Mesenchymal stem cell (in vitro differentiated cells and primary cell): ENCODE data around the gene CDHR2.

Source experiments
- DNase-seq: peaks from one replicate; pipeline ENCODE4 v3.0.0-alpha.2; 2013
- H2AFZ ChIP-seq: one replicate; pipeline ENCODE4 v1.6.1; 2013; ENCODE audit warnings: low read depth, mild to moderate bottlenecking, control low read depth, inconsistent platforms, low read length, moderate library complexity
- H2AK5ac ChIP-seq: 2 replicates; pipeline ENCODE4 v1.6.1; 2013; ENCODE audit warnings: low read length, moderate library complexity, mild to moderate bottlenecking, inconsistent platforms; ENCODE audit not compliant: severe bottlenecking
- H2BK120ac ChIP-seq: one replicate; pipeline ENCODE4 v1.6.1; 2013; ENCODE audit warnings: low read depth, mild to moderate bottlenecking, inconsistent platforms, low read length, moderate library complexity
- H2BK12ac ChIP-seq, 2 experiments: one replicate each; pipeline ENCODE4 v1.6.1; 2013; ENCODE audit warnings: inconsistent platforms in 2 of 2, low read length in 2 of 2, mild to moderate bottlenecking in 2 of 2, moderate library complexity in 2 of 2, control low read depth in 1 of 2
- H2BK15ac ChIP-seq: one replicate; pipeline ENCODE4 v1.6.1; 2013; ENCODE audit warnings: mild to moderate bottlenecking, low read depth, inconsistent platforms; ENCODE audit not compliant: poor library complexity, severe bottlenecking
- H2BK5ac ChIP-seq: 2 replicates; pipeline ENCODE4 v1.6.1; 2013; ENCODE audit warnings: low read depth, mild to moderate bottlenecking, low read length, control low read depth, inconsistent platforms; ENCODE audit not compliant: poor library complexity, severe bottlenecking
- H3K14ac ChIP-seq, 2 experiments: one replicate each; pipeline ENCODE4 v1.6.1; 2013; ENCODE audit warnings: inconsistent platforms in 2 of 2, low read length in 2 of 2, control low read depth in 1 of 2, mild to moderate bottlenecking in 1 of 2, moderate library complexity in 1 of 2
- H3K18ac ChIP-seq, 2 experiments: one replicate each; pipeline ENCODE4 v1.6.1; 2013; ENCODE audit warnings: inconsistent platforms in 2 of 2, low read length in 2 of 2, control low read depth in 1 of 2, low read depth in 1 of 2, mild to moderate bottlenecking in 1 of 2
- H3K23ac ChIP-seq, 2 experiments: one replicate each; pipeline ENCODE4 v1.6.1; 2013; ENCODE audit warnings: inconsistent platforms in 2 of 2, low read length in 2 of 2, mild to moderate bottlenecking in 2 of 2, moderate library complexity in 2 of 2, control low read depth in 1 of 2
- H3K27ac ChIP-seq: 2 replicates; pipeline ENCODE4 v1.5.1; 2013; ENCODE audit warnings: mild to moderate bottlenecking, moderate library complexity, low read length, control low read depth, inconsistent platforms; ENCODE audit not compliant: poor library complexity, severe bottlenecking
- H3K27me3 ChIP-seq, 2 experiments: 2 replicates each; pipeline versions ENCODE4 v1.6.1 to v1.7.0; 2013; ENCODE audit warnings: low read length in 2 of 2, mild to moderate bottlenecking in 2 of 2, moderate library complexity in 2 of 2, control low read depth in 1 of 2, inconsistent platforms in 1 of 2; ENCODE audit not compliant: control insufficient read depth in 1 of 2, insufficient read depth in 1 of 2
- H3K36me3 ChIP-seq, 2 experiments: 2 replicates each; pipeline versions ENCODE4 v1.6.1 to v1.7.0; 2013; ENCODE audit warnings: low read length in 2 of 2, control low read depth in 1 of 2, inconsistent platforms in 1 of 2, low read depth in 1 of 2, mild to moderate bottlenecking in 1 of 2; ENCODE audit not compliant: insufficient read depth in 2 of 2, control insufficient read depth in 1 of 2
- H3K4ac ChIP-seq, 2 experiments: one replicate each; pipeline ENCODE4 v1.6.1; 2013; ENCODE audit warnings: inconsistent platforms in 2 of 2, low read length in 2 of 2, mild to moderate bottlenecking in 2 of 2, moderate library complexity in 2 of 2, control low read depth in 1 of 2, low read depth in 1 of 2
- H3K4me1 ChIP-seq: 2 replicates; pipeline ENCODE4 v1.6.1; 2013; ENCODE audit warnings: low read depth, low read length, control low read depth; ENCODE audit not compliant: control insufficient read depth, insufficient read depth
- H3K4me2 ChIP-seq: 2 replicates; pipeline ENCODE4 v1.6.1; 2013; ENCODE audit warnings: low read length, mild to moderate bottlenecking, inconsistent platforms; ENCODE audit not compliant: poor library complexity, severe bottlenecking
- H3K4me3 ChIP-seq, 2 experiments: 2 replicates each; pipeline versions ENCODE4 v1.5.1 to v1.7.0; 2013; ENCODE audit warnings: low read length in 2 of 2, mild to moderate bottlenecking in 2 of 2, control low read depth in 1 of 2, low read depth in 1 of 2; ENCODE audit not compliant: insufficient read depth in 1 of 2
- H3K79me1 ChIP-seq: replicated peaks from 2 replicates; pipeline ENCODE4 v1.6.1; 2013; ENCODE audit warnings: mild to moderate bottlenecking, control low read depth, low read length, inconsistent platforms; ENCODE audit not compliant: poor library complexity, severe bottlenecking
- H3K9ac ChIP-seq: 2 replicates; pipeline ENCODE4 v1.7.0; 2013; ENCODE audit warnings: mild to moderate bottlenecking, low read length, moderate library complexity
- H3K9me3 ChIP-seq: 2 replicates; pipeline ENCODE4 v1.7.0; 2013; ENCODE audit warnings: mild to moderate bottlenecking, low read length; ENCODE audit not compliant: control insufficient read depth
- H4K8ac ChIP-seq: one replicate; pipeline ENCODE4 v1.6.1; 2013; ENCODE audit warnings: inconsistent platforms, mild to moderate bottlenecking, low read length, moderate library complexity
- H4K91ac ChIP-seq: one replicate; pipeline ENCODE4 v1.6.1; 2013; ENCODE audit warnings: mild to moderate bottlenecking, low read length, inconsistent platforms
- WGBS: methylation state at CpG from one replicate; pipeline ENCODE4 v1.1.7; 2013; ENCODE audit warnings: mixed read lengths; 5-methylcytosine and 5-hydroxymethylcytosine counted together

The CDHR2 gene

DNA sequence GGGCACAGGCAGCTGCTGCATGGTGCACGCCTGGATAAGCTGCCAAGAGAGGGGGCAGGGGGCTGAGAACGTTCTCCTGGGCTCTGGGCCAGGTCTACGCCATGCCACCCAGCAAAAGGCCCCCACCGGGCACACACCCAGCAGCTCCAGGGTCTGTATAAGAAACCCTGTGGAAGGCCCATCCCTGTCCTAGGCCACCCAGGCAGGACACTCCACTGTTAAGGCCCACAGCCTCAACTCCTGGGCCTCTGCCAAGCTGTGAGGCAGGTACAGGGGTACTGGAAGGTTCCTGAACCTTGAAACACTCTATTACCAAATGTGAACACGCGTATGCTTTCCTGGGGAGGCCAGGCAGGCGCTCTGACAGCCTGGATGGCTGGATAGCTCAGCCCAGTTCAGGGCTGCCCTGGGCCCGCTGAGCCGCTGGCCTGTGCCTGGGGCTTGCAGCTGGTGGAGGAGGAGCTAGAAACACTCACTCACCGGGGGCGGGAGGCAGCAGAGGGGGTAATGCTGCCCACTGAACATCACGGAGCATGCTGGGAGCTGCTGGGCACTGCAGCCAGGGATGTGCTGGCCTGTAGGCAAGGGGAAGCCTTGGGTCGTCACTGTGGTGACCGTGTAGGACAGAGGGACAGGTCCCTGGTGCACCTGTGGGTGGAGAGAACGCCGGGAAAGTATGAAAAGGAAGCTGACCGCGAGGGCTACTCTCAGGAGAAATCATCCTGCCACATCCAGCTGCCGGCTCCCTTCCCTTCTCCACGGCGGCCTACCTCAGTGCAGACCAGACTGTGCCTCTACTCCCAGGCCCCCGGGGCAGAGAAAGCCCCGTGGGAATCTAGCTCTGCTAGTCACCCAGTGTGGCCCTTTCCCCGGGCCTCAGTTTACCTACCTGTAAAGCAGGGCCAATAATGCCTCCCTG lies 17.9 kb upstream of the CDHR2 start:
- Histone ChIP-seq H2BK120ac (no peak overlapping the region), H3K4me2 (no peak overlapping the region), H3K4me3 (no peak overlapping the region), H3K4ac (no peak overlapping the region), H3K4me1 (peaks cover 50% of the 10 kb centered on the region), H3K9ac (no peak overlapping the region), H2AK5ac (no peak overlapping the region), H3K27me3 (no peaks in the 10 kb centered on the region), H2BK12ac (no peak overlapping the region), H2BK5ac (no peak overlapping the region), H3K79me1 (peaks cover 34% of the 10 kb centered on the region), H4K91ac (peak overlapping the region; percentile 21), H3K23ac (no peak overlapping the region), H3K14ac (no peak overlapping the region), H3K36me3 (peaks cover 44 to 72% of the 10 kb centered on the region in 2 experiments), H3K18ac (no peak overlapping the region), H4K8ac (no peak overlapping the region), H3K9me3 (no peaks in the 10 kb centered on the region), H2AFZ (no peak overlapping the region), H2BK15ac (peak overlapping the region; percentile 58), H3K27ac (peak overlapping the region; percentile 73)
- DNase-seq = no peak
- WGBS = 89% methylated on average over 24 of the region's 24 CpGs

DNA sequence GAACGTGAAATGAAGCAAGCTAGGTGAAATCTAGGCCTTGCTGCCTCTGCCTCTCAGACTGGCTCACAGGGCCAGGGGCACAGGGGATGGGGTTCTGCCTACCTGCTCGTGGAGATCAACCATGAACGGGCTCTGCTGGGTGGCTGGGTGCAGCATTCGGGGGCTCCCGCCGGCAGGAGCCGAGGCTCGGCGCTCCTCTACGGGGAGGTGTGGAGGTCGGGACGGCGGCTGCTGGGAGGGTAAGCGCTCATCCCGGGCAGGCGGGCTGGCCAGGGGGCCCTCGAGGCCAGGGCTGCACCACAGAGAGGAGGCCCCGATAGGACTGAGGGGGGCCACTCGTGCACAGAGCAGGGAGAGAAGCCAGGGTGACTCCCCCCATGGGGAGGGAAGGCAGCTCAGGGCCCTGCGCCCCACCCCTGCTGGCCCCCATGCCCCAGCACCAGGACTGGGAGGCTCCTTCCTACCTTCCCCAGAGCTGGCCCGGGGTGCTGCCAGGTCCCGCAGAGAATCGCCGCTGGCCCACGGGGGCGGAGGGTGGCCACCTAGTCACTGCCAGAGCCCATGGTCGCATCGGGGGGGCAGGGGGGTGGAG lies 17.1 kb upstream of the CDHR2 start:
- Histone ChIP-seq H3K27ac (no peak overlapping the region), H2BK12ac (no peak overlapping the region), H3K4ac (no peak overlapping the region), H4K8ac (no peak overlapping the region), H3K4me3 (no peak overlapping the region), H4K91ac (no peak overlapping the region), H3K4me1 (peaks cover 50% of the 10 kb centered on the region), H3K27me3 (no peaks in the 10 kb centered on the region), H2BK120ac (no peak overlapping the region), H3K9me3 (no peaks in the 10 kb centered on the region), H3K36me3 (peaks cover 39 to 69% of the 10 kb centered on the region in 2 experiments), H3K14ac (no peak overlapping the region), H3K23ac (no peak overlapping the region), H3K4me2 (no peak overlapping the region), H2BK5ac (no peak overlapping the region), H3K79me1 (peaks cover 34% of the 10 kb centered on the region), H3K18ac (no peak overlapping the region), H2AK5ac (no peak overlapping the region), H2AFZ (no peak overlapping the region), H3K9ac (no peak overlapping the region), H2BK15ac (no peak overlapping the region)
- DNase-seq = no peak
- WGBS = 97% methylated on average over 27 of the region's 28 CpGs

DNA sequence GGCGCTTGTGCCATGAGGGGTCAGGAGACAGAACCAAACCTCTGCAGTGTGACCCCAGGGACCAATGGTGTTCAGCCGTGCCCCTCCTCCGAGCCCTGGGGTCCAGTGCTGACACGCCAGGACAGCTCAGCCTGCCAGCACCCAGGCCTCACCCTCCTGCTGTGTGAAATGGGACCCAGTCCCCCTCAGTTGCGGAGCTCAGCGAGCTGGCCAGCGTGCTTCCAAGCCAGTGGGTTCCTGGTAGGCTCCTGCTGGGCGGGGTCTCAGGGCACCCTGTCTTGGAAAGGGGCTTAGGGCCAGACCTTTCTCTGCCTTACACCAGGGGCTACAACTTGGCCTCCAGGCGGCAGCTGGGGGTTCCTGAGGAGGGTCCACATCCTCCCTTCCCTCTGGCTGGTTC lies 16.3 kb upstream of the CDHR2 start:
- Histone ChIP-seq H3K4me2 (peak overlapping the region; percentile 29), H2BK5ac (no peak overlapping the region), H3K4me3 (no peak overlapping the region), H4K8ac (no peak overlapping the region), H2AK5ac (peak overlapping the region; percentile 81), H4K91ac (no peak overlapping the region), H2AFZ (no peak overlapping the region), H3K36me3 (peaks cover 32 to 61% of the 10 kb centered on the region in 2 experiments), H3K27me3 (no peaks in the 10 kb centered on the region), H3K79me1 (peaks cover 28% of the 10 kb centered on the region), H3K14ac (no peak overlapping the region), H3K4me1 (peaks cover 50% of the 10 kb centered on the region), H3K18ac (no peak overlapping the region), H2BK15ac (no peak overlapping the region), H3K27ac (peak overlapping the region; percentile 17), H3K9me3 (no peaks in the 10 kb centered on the region), H3K9ac (no peak overlapping the region), H3K23ac (no peak overlapping the region), H3K4ac (no peak overlapping the region), H2BK12ac (no peak overlapping the region), H2BK120ac (no peak overlapping the region)
- DNase-seq = no peak
- WGBS = 96% methylated on average over 9 of the region's 9 CpGs

DNA sequence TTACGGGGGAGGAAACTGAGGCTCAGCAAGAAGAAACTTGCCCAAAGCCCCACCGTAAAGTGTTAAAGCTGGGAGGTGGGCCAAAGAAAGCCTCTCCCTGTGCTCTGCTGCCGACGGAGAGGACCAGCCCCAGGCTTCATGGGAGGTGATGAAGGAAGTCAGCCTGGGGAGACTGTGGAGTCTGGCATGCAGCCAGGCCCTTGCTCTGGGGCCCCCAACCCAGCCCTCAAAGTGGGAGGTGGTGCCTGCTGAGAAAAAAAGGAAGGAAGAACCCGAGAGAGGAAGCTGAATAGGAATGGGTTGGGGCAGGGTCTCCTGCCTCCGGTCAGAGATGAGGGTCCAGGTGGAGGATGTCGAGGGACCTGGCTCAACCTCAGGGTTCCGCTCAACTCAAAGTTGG lies 15.8 kb upstream of the CDHR2 start:
- H4K8ac ChIP-seq = no peak overlapping the region
- no peak overlapping the region for H3K23ac ChIP-seq
- H3K79me1 ChIP-seq = peaks cover 22% of the 10 kb centered on the region
- no peaks in the 10 kb centered on the region for H3K9me3 ChIP-seq
- H3K18ac ChIP-seq = no peak overlapping the region
- 82% methylated on average over 8 of the region's 8 CpGs for WGBS
- H3K4me2 ChIP-seq = peak overlapping the region; percentile 29
- H2BK120ac ChIP-seq = no peak overlapping the region
- peaks cover 27 to 55% of the 10 kb centered on the region in 2 experiments for H3K36me3 ChIP-seq
- no peak overlapping the region for H2AFZ ChIP-seq
- H2AK5ac ChIP-seq = no peak overlapping the region
- H2BK12ac ChIP-seq = no peak overlapping the region
- H3K4ac ChIP-seq = no peak overlapping the region
- H3K4me3 ChIP-seq = no peak overlapping the region
- H3K27ac ChIP-seq = peak overlapping the region; percentile 49
- no peak overlapping the region for H4K91ac ChIP-seq
- no peak overlapping the region for H3K14ac ChIP-seq
- H2BK5ac ChIP-seq = no peak overlapping the region
- peaks cover 50% of the 10 kb centered on the region for H3K4me1 ChIP-seq
- H3K9ac ChIP-seq = peak overlapping the region; percentile 23
- H3K27me3 ChIP-seq = no peaks in the 10 kb centered on the region
- H2BK15ac ChIP-seq = no peak overlapping the region
- DNase-seq = no peak
